Calu3 (cell line): ENCODE data around the gene FLOT2. TPM values are rescaled to one million over a fixed set of nuclear protein-coding genes. Genes with fewer than 3 reads are reported as not detected.
"Not testable (repeated sequence)": the region's sequence is repeated elsewhere in the genome, so short reads cannot be mapped to it uniquely, and the experiment has no call there.

ENCODE experiments used
- BruUV-seq: library from RNA; stranded (reverse); fragments of 400-500 nt; replicated peaks from 2 replicates; lab custom pipeline; 2021; lab: Mats Ljungman, UMichigan
- CTCF ChIA-PET: fragments of 300-600 bp; sonication (Branson Sonifier 250); formaldehyde crosslinking; loops from one replicate; lab custom pipeline; 2022; ENCODE audit warnings: antibody characterized with exemption; lab: Charles Lee
- DNase-seq: peaks from one replicate; pipeline ENCODE4 v3.0.0; 2022
- H3K27ac Mint-ChIP-seq: one replicate; pipeline ENCODE4 v1.8.0; 2022; ENCODE audit warnings: mixed read lengths; ENCODE audit not compliant: unreplicated experiment
- H3K27me3 Mint-ChIP-seq: one replicate; pipeline ENCODE4 v1.8.0; 2022; ENCODE audit warnings: mixed read lengths; ENCODE audit not compliant: unreplicated experiment
- H3K36me3 Mint-ChIP-seq: one replicate; pipeline ENCODE4 v1.8.0; 2022; ENCODE audit warnings: mild to moderate bottlenecking, moderate library complexity, mixed read lengths; ENCODE audit not compliant: insufficient read depth, unreplicated experiment
- H3K4me1 Mint-ChIP-seq: one replicate; pipeline ENCODE4 v1.8.0; 2022; ENCODE audit warnings: mild to moderate bottlenecking, low read depth, mixed read lengths; ENCODE audit not compliant: unreplicated experiment
- H3K4me3 Mint-ChIP-seq: one replicate; pipeline ENCODE4 v1.8.0; 2022; ENCODE audit warnings: mild to moderate bottlenecking, low read depth, moderate library complexity, mixed read lengths; ENCODE audit not compliant: unreplicated experiment
- H3K9me3 Mint-ChIP-seq: one replicate; pipeline ENCODE4 v1.8.0; 2022; ENCODE audit warnings: low read depth, mixed read lengths; ENCODE audit not compliant: unreplicated experiment
- intact Hi-C: fragments of 100-400 bp; cut with micrococcal nuclease; formaldehyde crosslinking; loops from one replicate; pipeline ENCODE4 v1.10.0; 2022; ENCODE audit not compliant: unreplicated experiment
- total RNA-seq: library from RNA; stranded (reverse); gene quantifications from 2 replicates; pipeline ENCODE4 v1.2.3, GENCODE V29; 2022
- TF ChIP-seq, protein P1 (sequence below): fragments of 200-600 bp; IDR thresholded peaks from one replicate; pipeline ENCODE4 v1.8.0; 2022; ENCODE audit warnings: antibody characterized with exemption; ENCODE audit not compliant: unreplicated experiment

FLOT2 gene
- total RNA-seq, 1 experiment from 2014 or later, result 152 TPM

DNA sequence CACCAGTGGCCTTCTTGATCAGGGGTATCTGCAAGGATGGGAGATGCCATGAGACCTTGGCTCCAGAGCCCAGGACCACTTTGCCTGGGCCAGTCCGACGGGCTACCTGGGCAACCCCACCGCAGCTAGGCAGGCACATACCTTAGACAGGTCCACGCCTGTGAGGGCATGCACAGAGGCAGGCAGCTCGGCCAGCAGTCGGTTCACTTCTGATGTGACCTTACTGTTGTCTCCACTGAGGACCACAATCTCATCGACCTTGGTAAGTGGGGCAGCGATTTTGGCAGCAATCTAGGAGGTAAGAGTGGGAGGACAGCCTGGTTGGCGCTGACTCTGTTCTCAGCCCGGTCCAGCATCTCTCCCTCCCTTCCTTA lies 17.0 kb downstream of the FLOT2 start:
- TF ChIP-seq, protein P1, sequence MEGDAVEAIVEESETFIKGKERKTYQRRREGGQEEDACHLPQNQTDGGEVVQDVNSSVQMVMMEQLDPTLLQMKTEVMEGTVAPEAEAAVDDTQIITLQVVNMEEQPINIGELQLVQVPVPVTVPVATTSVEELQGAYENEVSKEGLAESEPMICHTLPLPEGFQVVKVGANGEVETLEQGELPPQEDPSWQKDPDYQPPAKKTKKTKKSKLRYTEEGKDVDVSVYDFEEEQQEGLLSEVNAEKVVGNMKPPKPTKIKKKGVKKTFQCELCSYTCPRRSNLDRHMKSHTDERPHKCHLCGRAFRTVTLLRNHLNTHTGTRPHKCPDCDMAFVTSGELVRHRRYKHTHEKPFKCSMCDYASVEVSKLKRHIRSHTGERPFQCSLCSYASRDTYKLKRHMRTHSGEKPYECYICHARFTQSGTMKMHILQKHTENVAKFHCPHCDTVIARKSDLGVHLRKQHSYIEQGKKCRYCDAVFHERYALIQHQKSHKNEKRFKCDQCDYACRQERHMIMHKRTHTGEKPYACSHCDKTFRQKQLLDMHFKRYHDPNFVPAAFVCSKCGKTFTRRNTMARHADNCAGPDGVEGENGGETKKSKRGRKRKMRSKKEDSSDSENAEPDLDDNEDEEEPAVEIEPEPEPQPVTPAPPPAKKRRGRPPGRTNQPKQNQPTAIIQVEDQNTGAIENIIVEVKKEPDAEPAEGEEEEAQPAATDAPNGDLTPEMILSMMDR, result no peak
- intact Hi-C loops, result no loop called here
- H3K36me3 Mint-ChIP-seq, result peaks cover 10% of the 10 kb centered on the region
- BruUV-seq, result no TSS peak
- no peak for DNase-seq
- H3K9me3 Mint-ChIP-seq, result no peaks in the 10 kb centered on the region
- no peak overlapping the region for H3K4me3 Mint-ChIP-seq
- CTCF ChIA-PET, result no interaction called here
- no peaks in the 10 kb centered on the region for H3K27me3 Mint-ChIP-seq
- H3K4me1 Mint-ChIP-seq, result peaks cover 9% of the 10 kb centered on the region
- H3K27ac Mint-ChIP-seq, result no peak overlapping the region

DNA sequence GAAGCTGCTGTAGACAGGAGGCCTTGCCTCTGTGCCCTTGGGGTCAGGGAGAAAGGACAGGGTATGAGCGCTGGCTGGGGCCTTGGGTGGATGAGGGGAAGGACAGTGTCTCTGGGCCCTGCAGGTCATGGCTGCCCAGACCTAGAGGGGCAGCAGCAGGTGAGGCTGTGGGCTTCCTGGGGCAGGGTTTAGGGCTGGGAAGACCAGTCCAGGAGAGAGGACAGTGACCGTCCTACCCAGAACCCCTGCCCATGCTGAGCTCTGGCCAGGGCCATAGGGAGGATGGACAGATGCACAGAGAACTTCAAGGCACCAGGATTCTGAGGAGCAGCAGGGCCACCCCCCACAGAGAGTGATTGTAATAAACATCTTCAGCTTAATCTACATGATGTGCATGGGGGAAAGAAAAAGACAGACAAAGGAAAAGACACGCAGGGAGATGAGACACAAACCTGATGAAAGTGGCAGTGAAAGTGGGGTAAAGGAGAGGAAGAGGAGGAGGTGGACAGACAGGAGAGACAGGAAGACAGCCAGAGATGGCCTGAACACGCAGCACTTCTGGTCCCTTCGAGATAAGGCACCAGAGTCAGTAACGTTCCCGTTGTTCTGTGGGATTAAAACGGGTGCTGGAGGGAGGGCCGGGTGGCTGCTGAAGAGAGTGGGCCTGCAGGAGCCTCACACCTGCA lies 17.5 kb downstream of the FLOT2 start:
- CTCF ChIA-PET, result interaction anchor here (0.6 to 1.6 kb wide), 6 partner anchors 15 to 153 kb away, joined by 3 to 17 read pairs (median 7); partner anchors contain the start of gene TLCD1
- Mint-ChIP-seq H3K27ac (no peak overlapping the region), H3K4me3 (no peak overlapping the region), H3K9me3 (no peaks in the 10 kb centered on the region), H3K4me1 (peaks cover 11% of the 10 kb centered on the region), H3K27me3 (no peaks in the 10 kb centered on the region), H3K36me3 (peaks cover 10% of the 10 kb centered on the region)
- DNase-seq, result no peak
- intact Hi-C loops, result loop anchor here (5.0 to 10.0 kb wide), 2 partner anchors 118 to 155 kb away; partner anchors contain the start of genes NEK8 and TLCD1
- TF ChIP-seq, protein P1, result no peak
- BruUV-seq, result TSS peak; percentile 47

DNA sequence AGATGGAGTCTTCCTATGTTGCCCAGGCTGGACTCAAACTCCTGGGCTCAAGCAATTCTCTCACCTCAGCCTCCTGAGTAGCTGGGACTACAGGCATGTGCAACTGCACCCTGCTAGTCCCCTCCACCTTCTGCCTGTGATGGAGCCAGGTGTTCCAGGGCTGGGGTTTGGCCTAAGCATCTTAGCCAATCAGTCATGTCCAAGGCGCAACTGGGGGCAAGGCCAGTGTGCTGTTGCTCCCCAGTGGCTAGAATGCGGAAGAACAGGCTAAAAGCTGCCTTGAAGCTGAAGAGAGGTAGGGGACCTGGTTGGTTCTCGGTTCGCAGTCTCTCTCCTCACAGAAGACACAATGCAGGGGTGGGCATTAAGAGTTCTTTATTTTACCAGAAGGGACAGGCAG lies 18.6 kb downstream of the FLOT2 start:
- H3K9me3 Mint-ChIP-seq, result no peaks in the 10 kb centered on the region
- H3K27me3 Mint-ChIP-seq, result no peaks in the 10 kb centered on the region
- peaks cover 10% of the 10 kb centered on the region for H3K36me3 Mint-ChIP-seq
- no peak overlapping the region for H3K27ac Mint-ChIP-seq
- intact Hi-C loops, result loop anchor here (5.0 to 10.0 kb wide), 2 partner anchors 117 to 154 kb away; partner anchors contain the start of genes NEK8 and TLCD1
- H3K4me1 Mint-ChIP-seq, result peaks cover 11% of the 10 kb centered on the region
- TF ChIP-seq, protein P1, result peak; percentile 41
- no peak overlapping the region for H3K4me3 Mint-ChIP-seq
- no TSS peak for BruUV-seq
- DNase-seq, result peak; percentile 65
- CTCF ChIA-PET, result interaction anchor here (0.6 to 1.6 kb wide), 8 partner anchors 16 to 152 kb away, joined by 3 to 17 read pairs (median 4); partner anchors contain the start of gene TLCD1

DNA sequence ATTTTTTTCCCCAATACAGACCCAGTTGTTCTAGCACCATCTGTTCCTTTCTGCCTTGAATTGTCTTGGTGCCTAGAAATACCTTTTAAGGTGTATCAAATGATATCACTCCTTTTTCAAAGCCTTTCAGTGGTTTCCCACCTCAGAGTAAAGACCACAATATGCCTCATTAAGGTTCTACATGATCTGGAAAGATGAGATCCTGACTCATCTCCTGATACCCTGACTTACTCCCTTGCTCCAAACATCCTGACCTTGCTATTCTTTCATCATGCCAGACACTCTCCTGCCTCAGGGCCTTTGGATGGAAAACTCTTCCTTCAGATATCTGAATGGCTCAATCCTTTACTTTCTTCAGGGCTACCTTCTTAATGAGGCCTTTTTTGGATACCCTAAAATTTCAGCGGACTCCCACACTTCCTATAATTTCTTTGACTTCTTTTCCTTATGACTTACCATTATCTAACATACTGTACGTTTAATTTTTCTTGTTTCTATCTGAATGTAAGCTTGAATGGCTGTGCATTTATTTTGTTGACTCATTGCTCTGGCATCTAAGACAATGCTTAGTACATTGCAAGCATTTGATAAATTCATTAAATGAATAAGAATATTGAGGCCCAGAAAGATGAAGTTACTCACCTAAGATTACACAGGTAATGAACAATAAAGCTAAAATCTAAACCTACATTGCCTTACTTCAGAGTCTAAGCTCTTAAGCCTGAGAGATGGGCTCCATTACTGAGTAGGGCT lies 19.2 kb downstream of the FLOT2 start:
- peaks cover 11% of the 10 kb centered on the region for H3K4me1 Mint-ChIP-seq
- TF ChIP-seq, protein P1, result no peak
- intact Hi-C loops, result loop anchor here (5.0 to 10.0 kb wide), 2 partner anchors 116 to 154 kb away; partner anchors contain the start of genes NEK8 and TLCD1
- no TSS peak for BruUV-seq
- CTCF ChIA-PET, result interaction anchor here (1.0 to 1.6 kb wide), 6 partner anchors 70 to 151 kb away, joined by 3 to 17 read pairs (median 7); partner anchors contain the start of gene TLCD1
- no peak overlapping the region for H3K4me3 Mint-ChIP-seq
- no peak for DNase-seq
- H3K27me3 Mint-ChIP-seq, result no peaks in the 10 kb centered on the region
- H3K9me3 Mint-ChIP-seq, result no peaks in the 10 kb centered on the region
- H3K27ac Mint-ChIP-seq, result no peak overlapping the region
- H3K36me3 Mint-ChIP-seq, result peaks cover 10% of the 10 kb centered on the region

DNA sequence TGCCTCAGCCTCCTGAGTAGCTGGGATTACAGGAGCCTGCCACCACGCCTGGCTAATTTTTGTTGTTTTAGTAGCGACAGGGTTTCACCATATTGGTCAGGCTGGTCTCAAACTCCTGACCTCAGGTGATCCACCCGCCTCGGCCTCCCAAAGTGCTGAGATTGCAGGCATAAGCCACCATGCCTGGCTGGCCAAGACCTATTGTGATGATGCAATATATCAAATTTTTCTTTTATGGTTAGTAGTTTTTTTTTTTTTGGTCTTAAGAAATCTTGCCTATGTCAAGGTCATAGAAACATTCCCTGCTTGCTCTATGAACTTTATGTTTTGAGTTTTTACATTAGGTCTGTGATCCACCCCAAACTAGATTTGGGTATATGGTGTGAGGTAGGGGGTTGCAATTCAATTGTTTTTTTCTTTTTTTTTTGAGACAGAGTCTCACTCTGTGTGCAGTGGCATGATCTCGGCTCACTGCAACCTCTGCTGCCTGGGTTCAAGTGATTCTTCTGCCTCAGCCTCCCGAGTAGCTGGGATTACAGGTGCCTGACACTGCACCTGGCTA lies 20.3 kb downstream of the FLOT2 start:
- CTCF ChIA-PET, DNase-seq, H3K4me3 Mint-ChIP-seq, H3K27me3 Mint-ChIP-seq, H3K9me3 Mint-ChIP-seq, BruUV-seq, H3K27ac Mint-ChIP-seq, H3K36me3 Mint-ChIP-seq: not testable (repeated sequence)
- intact Hi-C loops, result loop anchor here (5.0 to 10.0 kb wide), 2 partner anchors 115 to 152 kb away; partner anchors contain the start of genes NEK8 and TLCD1
- peaks cover 11% of the 10 kb centered on the region for H3K4me1 Mint-ChIP-seq
